ENCODE measurements around the gene ZFP57. TPM values are rescaled to one million over a fixed set of nuclear protein-coding genes. Genes with fewer than 3 reads are reported as not detected.

ZFP57 gene
- total and polyA plus RNA-seq, 2 experiments from 2014 or later, result 0.59 to 0.84 TPM

DNA sequence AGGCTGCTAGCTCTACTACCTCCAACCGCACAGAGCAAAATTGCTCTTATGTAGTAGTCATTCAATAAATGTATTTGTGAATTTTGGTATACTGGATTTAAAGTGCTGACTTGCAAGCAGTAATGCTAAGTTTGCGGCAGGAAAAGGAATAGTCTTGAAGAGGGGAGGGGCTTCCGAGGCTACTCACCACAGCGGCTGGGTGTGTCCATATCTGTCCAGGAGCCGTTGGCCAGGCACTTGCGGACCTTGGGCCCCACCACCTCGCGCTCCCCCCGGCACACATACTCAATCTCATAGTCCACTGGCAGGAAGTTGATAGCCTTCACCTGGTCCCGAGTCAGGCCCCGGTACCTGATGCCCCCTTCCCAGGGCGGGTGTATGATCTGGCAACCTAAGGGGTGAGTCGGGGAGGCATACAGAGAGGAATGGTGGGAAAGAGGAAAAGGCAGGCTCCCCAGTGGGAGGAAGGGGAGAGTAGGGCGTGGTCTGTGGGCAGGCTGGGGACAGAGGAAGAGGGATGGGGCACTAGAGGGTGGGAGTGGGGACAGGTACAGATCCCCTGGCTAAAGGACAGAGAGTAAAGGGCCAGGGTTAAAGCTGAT, 49.6 kb downstream of the ZFP57 start:
- Mint-ChIP-seq H3K27ac (no peak overlapping the region), H3K4me1 (peaks cover 60% of the 10 kb centered on the region)

DNA sequence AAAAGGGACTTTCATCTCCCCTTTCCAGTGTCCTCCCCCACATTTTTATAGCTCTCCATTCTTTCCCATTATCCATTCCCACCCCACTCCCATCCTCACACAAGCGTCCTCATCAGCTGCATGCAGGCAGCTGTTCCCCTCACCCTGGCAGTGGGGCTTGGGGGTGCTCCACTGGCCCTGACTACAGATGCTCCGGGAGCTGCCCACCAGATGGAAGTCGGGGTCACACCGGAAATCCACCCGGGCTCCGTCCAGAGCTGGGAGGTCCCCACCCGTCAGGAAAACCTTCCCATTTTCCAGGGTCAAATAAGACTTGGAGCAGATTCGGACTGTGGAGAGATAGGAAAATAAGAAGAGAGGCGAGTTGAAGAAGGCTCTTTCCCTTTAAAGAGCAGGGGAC, 50.6 kb downstream of the ZFP57 start:
- Mint-ChIP-seq H3K36me3 (ENCODE audit: low read depth) (peaks cover 19% of the 10 kb centered on the region), H3K27ac (no peak overlapping the region), H3K4me3 (peak overlapping the region; percentile 86), H3K27me3 (ENCODE audit: insufficient read depth, low read depth, poor library complexity) (peaks cover 26% of the 10 kb centered on the region), H3K4me1 (peaks cover 63% of the 10 kb centered on the region), H3K9me3 (no peaks in the 10 kb centered on the region)
- H4K20me1 ChIP-seq (replicated peaks; ENCODE audit: insufficient read depth), result peaks cover 24% of the 10 kb centered on the region
- H3K9me2 ChIP-seq (ENCODE audit: insufficient read depth), result no peaks in the 10 kb centered on the region
- H3K36me3 ChIP-seq (ENCODE audit: insufficient read depth), result no peaks in the 10 kb centered on the region
- ATAC-seq (no peak), DNase-seq (ENCODE audit: low spot score) (no peak)
- peaks cover 56% of the 10 kb centered on the region for H3K4me1 ChIP-seq (ENCODE audit: insufficient read depth)
- peaks cover 64% of the 10 kb centered on the region for H3K79me2 ChIP-seq (replicated peaks; ENCODE audit: insufficient read depth)
- H3F3A ChIP-seq (replicated peaks; ENCODE audit: low read depth), result peaks cover 27% of the 10 kb centered on the region
- peak overlapping the region; percentile 91 for H3K4me2 ChIP-seq
- no peak overlapping the region for H3K27ac ChIP-seq (ENCODE audit: low read depth)
- H3K27me3 ChIP-seq (ENCODE audit: insufficient read depth), result no peaks in the 10 kb centered on the region
- peak overlapping the region; percentile 93 for H3K4me3 ChIP-seq
- H2AFZ ChIP-seq, result no peak overlapping the region
- no peak for TF ChIP-seq ZNF114 (CRISPR knock-in tag; IDR thresholded peaks at IDR 0.05)

More for the DNA sequence above, 49.6 kb downstream of the ZFP57 start:
- Histone ChIP-seq H3K9me2 (ENCODE audit: insufficient read depth) (no peaks in the 10 kb centered on the region), H3K27me3 (ENCODE audit: insufficient read depth) (no peaks in the 10 kb centered on the region), H3K4me2 (peak overlapping the region; percentile 91), H3F3A (replicated peaks; ENCODE audit: low read depth) (peaks cover 19% of the 10 kb centered on the region), H2AFZ (no peak overlapping the region), H3K27ac (ENCODE audit: low read depth) (peak overlapping the region; percentile 66; the same call in 1 of the 2 replicates), H3K4me1 (ENCODE audit: insufficient read depth) (peaks cover 46% of the 10 kb centered on the region), H3K4me3 (peak overlapping the region; percentile 93), H3K36me3 (ENCODE audit: insufficient read depth) (no peaks in the 10 kb centered on the region), H4K20me1 (replicated peaks; ENCODE audit: insufficient read depth) (peaks cover 16% of the 10 kb centered on the region), H3K79me2 (replicated peaks; ENCODE audit: insufficient read depth) (peaks cover 54% of the 10 kb centered on the region)
- Mint-ChIP-seq H3K27me3 (ENCODE audit: insufficient read depth, low read depth, poor library complexity) (peaks cover 20% of the 10 kb centered on the region), H3K9me3 (no peaks in the 10 kb centered on the region), H3K36me3 (ENCODE audit: low read depth) (peaks cover 11% of the 10 kb centered on the region), H3K4me3 (peak overlapping the region; percentile 86)
- TF ChIP-seq, protein P1, sequence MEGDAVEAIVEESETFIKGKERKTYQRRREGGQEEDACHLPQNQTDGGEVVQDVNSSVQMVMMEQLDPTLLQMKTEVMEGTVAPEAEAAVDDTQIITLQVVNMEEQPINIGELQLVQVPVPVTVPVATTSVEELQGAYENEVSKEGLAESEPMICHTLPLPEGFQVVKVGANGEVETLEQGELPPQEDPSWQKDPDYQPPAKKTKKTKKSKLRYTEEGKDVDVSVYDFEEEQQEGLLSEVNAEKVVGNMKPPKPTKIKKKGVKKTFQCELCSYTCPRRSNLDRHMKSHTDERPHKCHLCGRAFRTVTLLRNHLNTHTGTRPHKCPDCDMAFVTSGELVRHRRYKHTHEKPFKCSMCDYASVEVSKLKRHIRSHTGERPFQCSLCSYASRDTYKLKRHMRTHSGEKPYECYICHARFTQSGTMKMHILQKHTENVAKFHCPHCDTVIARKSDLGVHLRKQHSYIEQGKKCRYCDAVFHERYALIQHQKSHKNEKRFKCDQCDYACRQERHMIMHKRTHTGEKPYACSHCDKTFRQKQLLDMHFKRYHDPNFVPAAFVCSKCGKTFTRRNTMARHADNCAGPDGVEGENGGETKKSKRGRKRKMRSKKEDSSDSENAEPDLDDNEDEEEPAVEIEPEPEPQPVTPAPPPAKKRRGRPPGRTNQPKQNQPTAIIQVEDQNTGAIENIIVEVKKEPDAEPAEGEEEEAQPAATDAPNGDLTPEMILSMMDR (conservative IDR thresholded peaks at IDR 0.05; ENCODE audit: low read depth in 2 of 2), result no peak
- no peak for TF ChIP-seq CREB1 (CRISPR knock-in tag; IDR thresholded peaks at IDR 0.05; ENCODE audit: low read depth)
- DNase-seq (ENCODE audit: low spot score) (peak; percentile 68), ATAC-seq (0 out of 3 replicates have a peak, but pooled peaks have one; percentile 0)

DNA sequence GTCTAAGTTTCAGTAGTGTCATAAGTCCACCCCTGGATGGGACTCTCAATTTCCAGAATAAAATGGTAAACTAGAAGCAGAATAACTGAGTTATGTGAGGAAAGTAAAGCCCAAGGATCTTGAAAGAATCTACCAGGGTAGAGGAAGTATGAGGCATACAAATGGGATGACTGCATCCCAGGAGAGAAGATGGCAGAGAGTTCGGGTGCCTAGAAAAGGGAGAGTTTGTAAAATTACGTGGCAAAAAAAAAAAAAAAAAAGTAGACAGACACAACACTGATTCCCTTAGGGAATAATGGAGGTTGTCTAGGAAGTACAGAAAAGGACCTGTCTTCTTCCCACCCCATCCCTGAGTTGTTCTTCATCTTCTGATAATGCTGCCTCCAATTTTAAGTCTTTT, 51.4 kb downstream of the ZFP57 start:
- peak overlapping the region; percentile 78; the same call in 1 of the 2 replicates for H3K27ac ChIP-seq (ENCODE audit: low read depth)
- Mint-ChIP-seq H3K27me3 (ENCODE audit: insufficient read depth, low read depth, poor library complexity) (peaks cover 32% of the 10 kb centered on the region), H3K36me3 (ENCODE audit: low read depth) (peaks cover 20% of the 10 kb centered on the region), H3K4me1 (peaks cover 68% of the 10 kb centered on the region), H3K4me3 (peak overlapping the region; percentile 86), H3K27ac (no peak overlapping the region), H3K9me3 (no peaks in the 10 kb centered on the region)
- peaks cover 24% of the 10 kb centered on the region for H4K20me1 ChIP-seq (replicated peaks; ENCODE audit: insufficient read depth)
- no peak for TF ChIP-seq EZH2 (IDR thresholded peaks at IDR 0.05; ENCODE audit: low read depth, unreplicated experiment)
- peaks cover 57% of the 10 kb centered on the region for H3K4me1 ChIP-seq (ENCODE audit: insufficient read depth)
- no peaks in the 10 kb centered on the region for H3K27me3 ChIP-seq (ENCODE audit: insufficient read depth)
- peaks cover 27% of the 10 kb centered on the region for H3F3A ChIP-seq (replicated peaks; ENCODE audit: low read depth)
- DNase-seq (ENCODE audit: low spot score) (no peak), ATAC-seq (no peak)
- H3K36me3 ChIP-seq (ENCODE audit: insufficient read depth), result no peaks in the 10 kb centered on the region
- peaks cover 69% of the 10 kb centered on the region for H3K79me2 ChIP-seq (replicated peaks; ENCODE audit: insufficient read depth)
- peak overlapping the region; percentile 91 for H3K4me2 ChIP-seq
- H3K9me2 ChIP-seq (ENCODE audit: insufficient read depth), result no peaks in the 10 kb centered on the region
- H2AFZ ChIP-seq, result no peak overlapping the region
- peak overlapping the region; percentile 93 for H3K4me3 ChIP-seq

Measured in GM23338 (cell line).